GM12864 (cell line): ENCODE measurements around the gene EGFR.

ENCODE experiments used
- DNase-seq: peaks from one replicate; pipeline ENCODE4 v3.0.0-alpha.2; 2011; ENCODE audit warnings: low read depth
- H3K4me3 ChIP-seq: 2 replicates; pipeline ENCODE4 v1.5.1; 2011; ENCODE audit warnings: mild to moderate bottlenecking, low read depth, low read length, control low read depth
- TF ChIP-seq, protein P1 (sequence below): IDR thresholded peaks from 2 replicates; pipeline ENCODE4 v1.5.1; 2011; ENCODE audit warnings: low read depth, mild to moderate bottlenecking, moderate library complexity, low read length, control low read depth, inconsistent platforms; ENCODE audit errors: missing control alignments

EGFR gene

DNA sequence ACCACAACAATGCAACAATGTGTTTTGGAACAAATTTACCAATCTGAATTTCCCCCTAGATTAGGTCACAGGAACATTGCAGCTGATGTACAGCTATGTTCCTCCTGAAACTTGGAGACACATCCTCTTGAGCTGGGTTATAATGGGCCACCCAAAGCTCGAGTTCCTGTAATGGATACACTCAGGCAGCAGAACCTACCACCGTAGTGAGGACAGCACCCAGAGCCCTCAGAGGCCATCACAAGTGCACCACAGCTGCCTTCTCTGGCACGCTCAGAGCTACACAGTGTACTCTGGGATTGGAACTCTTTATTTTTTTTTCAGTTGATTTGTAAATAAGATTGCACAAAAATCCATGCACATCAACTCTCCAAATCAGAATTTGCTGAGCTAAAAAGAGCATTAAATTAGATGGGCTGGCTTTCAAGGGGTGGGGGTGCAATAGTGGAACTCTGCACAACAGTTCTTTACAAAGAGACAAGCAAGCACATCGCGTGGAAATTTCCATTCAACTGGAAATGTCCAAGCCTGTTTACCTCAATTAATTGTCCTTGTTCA, 56.7 kb downstream of the EGFR start:
- TF ChIP-seq, protein P1, sequence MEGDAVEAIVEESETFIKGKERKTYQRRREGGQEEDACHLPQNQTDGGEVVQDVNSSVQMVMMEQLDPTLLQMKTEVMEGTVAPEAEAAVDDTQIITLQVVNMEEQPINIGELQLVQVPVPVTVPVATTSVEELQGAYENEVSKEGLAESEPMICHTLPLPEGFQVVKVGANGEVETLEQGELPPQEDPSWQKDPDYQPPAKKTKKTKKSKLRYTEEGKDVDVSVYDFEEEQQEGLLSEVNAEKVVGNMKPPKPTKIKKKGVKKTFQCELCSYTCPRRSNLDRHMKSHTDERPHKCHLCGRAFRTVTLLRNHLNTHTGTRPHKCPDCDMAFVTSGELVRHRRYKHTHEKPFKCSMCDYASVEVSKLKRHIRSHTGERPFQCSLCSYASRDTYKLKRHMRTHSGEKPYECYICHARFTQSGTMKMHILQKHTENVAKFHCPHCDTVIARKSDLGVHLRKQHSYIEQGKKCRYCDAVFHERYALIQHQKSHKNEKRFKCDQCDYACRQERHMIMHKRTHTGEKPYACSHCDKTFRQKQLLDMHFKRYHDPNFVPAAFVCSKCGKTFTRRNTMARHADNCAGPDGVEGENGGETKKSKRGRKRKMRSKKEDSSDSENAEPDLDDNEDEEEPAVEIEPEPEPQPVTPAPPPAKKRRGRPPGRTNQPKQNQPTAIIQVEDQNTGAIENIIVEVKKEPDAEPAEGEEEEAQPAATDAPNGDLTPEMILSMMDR = no peak
- DNase-seq = no peak
- H3K4me3 ChIP-seq = no peak overlapping the region

DNA sequence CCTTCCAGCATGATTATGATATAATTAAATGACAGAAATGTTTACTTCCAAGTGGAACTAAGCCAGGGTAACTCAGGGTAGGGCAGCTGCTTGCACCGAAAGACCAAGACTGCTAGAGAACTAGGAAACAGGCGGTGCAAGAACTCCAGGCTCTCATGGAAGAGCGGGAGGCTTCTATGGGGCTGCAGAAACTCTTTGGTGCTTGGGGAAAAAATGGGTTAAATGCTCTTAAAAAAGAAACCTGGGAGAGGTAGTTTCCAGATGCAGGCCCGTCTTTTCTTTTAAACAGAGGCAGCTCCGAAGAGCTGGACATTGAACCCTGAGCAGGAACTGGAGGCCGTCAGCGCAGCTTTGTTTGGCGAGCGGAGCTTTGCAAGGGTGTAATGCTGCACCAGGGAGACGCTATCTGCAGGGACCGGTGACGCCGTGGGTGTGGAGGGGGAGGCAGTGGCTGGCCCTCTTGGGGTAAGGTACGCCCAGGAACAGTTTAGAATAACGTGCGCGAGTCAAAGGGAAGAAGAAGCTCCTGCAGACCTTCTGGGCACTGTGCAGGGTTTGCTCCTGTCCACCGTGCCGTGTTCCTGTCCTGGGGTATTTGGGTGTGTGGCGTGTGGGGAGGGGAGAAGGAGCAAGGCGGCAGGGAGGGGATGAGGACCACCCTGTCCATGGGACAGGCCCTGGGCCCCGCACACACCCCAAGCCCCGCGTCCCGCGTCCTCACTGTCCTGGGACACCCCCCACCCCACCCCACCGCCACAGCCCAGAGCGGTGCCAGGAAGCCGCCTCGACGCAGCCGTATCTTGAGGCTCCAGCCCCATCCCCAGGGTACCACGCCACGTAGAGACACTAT, 59.0 kb downstream of the EGFR start:
- TF ChIP-seq, protein P1 = no peak
- no peak overlapping the region for H3K4me3 ChIP-seq
- no peak for DNase-seq

DNA sequence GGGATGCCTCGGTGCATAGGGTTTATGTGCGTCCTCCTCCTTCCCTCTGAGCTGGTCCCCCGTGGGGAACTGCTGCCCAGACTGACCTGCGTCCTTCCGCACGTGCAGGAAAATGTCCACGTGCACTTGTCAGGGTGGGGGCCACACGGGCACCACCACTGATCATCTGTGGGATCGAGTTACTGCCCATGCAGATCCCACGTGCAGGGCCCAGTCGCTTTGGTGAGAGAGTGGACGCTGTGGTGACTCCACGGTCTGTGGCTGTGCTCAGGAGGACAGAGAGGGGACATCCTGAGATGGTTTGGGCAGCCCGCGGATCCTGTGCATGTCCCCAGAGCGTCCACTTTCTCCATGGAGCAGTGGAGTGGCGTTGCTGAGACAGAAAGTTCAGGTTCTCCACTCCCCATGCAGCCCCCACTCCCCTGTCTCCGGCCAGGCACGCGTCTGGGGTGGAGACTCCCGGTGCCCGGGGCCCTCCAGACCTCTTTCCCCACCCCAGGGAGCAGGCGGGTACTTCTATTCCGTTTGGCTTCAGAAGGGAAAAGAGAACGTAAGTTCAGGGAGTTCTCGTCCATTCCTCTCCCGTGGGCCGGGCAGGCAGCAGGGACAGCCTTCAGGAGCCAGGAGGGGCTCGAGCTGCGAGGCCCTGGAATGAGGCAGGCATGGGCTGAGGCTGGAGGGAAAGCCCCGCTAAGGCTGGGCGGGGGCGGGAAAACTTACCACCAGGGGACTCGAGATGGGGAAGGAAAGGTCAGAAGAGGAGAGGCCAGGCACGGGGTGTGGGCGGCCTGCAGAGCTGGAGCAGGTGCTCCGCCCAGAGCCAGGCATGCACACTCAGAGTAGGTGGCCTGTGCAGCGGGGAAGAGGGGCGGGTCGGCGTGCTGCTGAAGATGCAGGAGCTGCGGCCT, 59.9 kb downstream of the EGFR start:
- no peak for DNase-seq
- no peak overlapping the region for H3K4me3 ChIP-seq
- TF ChIP-seq, protein P1 = no peak

DNA sequence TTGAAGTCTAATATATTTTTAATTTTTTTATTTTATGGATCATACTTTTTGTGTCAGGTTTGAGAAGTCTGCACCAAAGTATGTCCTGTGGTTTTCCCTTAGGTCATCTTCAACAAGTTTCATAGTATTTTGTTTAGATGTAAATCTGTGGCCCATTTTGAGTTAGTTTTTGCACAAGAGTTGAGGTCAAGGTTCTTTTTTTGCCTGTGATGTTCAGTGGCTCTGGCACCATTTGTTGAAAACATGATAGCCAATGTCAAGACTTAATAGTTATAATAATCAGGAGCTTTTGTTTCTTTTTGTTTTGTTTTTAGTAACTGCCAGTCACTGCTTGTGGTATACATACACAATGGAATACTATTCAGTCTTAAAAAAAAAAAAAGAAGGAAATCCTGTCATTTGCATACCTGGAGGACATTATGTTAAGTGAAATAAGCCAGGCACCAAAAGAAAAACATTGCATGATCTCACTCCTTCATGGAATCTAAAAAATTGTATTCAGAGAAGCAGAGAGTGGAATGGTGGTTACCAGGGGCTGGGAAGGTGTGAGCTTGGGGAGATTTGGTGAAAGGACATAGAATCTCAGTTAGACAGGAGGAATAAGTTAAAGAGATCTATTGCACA, 61.3 kb downstream of the EGFR start:
- no peak for DNase-seq
- TF ChIP-seq, protein P1 = no peak
- H3K4me3 ChIP-seq = no peak overlapping the region

DNA sequence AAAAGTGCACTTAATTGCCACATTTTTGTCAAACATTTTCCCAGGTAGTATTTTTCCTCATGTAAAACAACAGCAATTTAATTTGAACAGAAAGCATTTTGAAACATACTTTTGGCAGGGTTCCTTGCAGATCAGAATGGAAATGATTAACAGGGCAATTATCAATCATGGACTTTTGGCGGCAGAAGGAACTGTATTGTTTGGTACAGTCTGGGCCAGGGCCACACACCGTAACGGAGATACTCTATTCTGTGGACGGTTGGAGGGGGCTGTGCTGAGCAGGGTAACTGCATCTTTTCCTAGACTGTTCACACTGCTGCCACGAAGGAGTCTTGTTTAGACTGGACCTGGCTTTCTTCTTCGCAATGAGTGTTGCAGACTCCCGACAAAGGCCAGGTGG, 62.3 kb downstream of the EGFR start:
- DNase-seq = no peak
- TF ChIP-seq, protein P1 = no peak

DNA sequence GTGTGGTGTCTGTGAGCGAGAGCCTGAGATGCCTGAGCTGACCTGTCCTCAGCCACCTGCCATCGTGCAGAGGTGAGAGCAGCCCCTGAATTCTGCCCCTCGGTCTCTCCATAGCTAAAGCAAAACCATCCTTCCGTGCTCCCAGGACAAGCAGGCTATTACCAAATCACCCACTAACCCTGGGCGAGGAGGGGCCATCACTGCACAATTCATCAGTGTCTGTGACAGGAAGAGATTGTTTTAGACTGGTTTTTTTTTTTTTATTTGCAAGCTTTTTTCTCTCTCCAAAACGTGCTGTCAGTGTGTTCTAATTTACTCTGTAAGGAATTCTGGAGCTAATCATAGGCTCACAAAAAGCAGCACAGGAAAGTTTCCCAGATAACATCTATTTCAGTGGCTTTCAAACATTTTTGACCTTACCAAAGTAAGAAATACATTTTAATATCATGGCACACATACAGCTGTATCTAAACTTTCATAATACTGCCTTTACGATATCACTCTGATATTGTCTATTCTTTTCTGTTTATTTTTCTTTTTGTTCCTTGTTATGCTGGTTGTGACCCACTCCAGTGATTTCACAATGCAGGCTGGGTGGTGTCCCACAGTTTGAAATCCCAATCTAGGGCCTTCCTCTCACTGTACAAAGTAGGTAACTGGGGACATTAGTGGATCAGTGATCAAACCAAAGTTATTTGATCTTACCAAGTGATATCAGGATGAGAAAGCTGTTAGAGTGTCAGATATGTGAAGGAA, 62.8 kb downstream of the EGFR start:
- TF ChIP-seq, protein P1 = no peak
- no peak for DNase-seq
- no peak overlapping the region for H3K4me3 ChIP-seq

More for the DNA sequence above, 62.3 kb downstream of the EGFR start:
- no peak overlapping the region for H3K4me3 ChIP-seq
